H1 (cell line): ENCODE measurements around the gene CDH20. TPM values are rescaled to one million over a fixed set of nuclear protein-coding genes. Genes with fewer than 3 reads are reported as not detected.
A peak's percentile ranks its signal among the peaks of the same experiment; 100 is the strongest.

ENCODE experiments used
- CTCF ChIA-PET: fragments of 300-600 bp; sonication (Branson Sonifier 250); formaldehyde crosslinking; loops from one replicate; lab custom pipeline; 2021; ENCODE audit not compliant: partially characterized antibody; lab: Charles Lee
- POLR2A ChIA-PET: fragments of 300-600 bp; sonication (Branson Sonifier 250); formaldehyde crosslinking; loops from one replicate; lab custom pipeline; 2021; ENCODE audit warnings: inconsistent platforms; ENCODE audit not compliant: partially characterized antibody; lab: Charles Lee
- DNase-seq, 2 experiments: peaks; one replicate each; pipeline versions ENCODE4 v3.0.0 to v3.0.0-alpha.2; 2010 to 2022; ENCODE audit warnings: low spot score in 2 of 2, low read depth in 1 of 2, mixed read lengths in 1 of 2
- FAIRE-seq: peaks from 2 replicates; lab custom pipeline; 2011; peaks lifted over from hg19 to GRCh38; lab: Jason Lieb, UNC
- H2AFZ ChIP-seq: 2 replicates; pipeline ENCODE4 v1.8.1; 2012; ENCODE audit warnings: low read length, inconsistent platforms
- H2AK5ac ChIP-seq: 2 replicates; pipeline ENCODE4 v1.6.1; 2013; ENCODE audit warnings: low read depth, low read length
- H2BK120ac ChIP-seq: replicated peaks from 2 replicates; pipeline ENCODE3; 2013; ENCODE audit warnings: low read depth, low read length, inconsistent platforms
- H2BK12ac ChIP-seq: 2 replicates; pipeline ENCODE4 v1.6.1; 2013; ENCODE audit warnings: low read depth, low read length
- H2BK15ac ChIP-seq: 2 replicates; pipeline ENCODE4 v1.6.1; 2013; ENCODE audit warnings: low read length
- H2BK20ac ChIP-seq: 2 replicates; pipeline ENCODE4 v1.6.1; 2013; ENCODE audit warnings: low read length
- H2BK5ac ChIP-seq: 2 replicates; pipeline ENCODE4 v1.6.1; 2013; ENCODE audit warnings: low read depth, low read length
- H3K14ac ChIP-seq: 2 replicates; pipeline ENCODE4 v1.6.1; 2013; ENCODE audit warnings: inconsistent platforms; ENCODE audit not compliant: insufficient read length
- H3K18ac ChIP-seq: 2 replicates; pipeline ENCODE4 v1.6.1; 2013; ENCODE audit warnings: low read length; ENCODE audit errors: extremely low read depth
- H3K23ac ChIP-seq: 2 replicates; pipeline ENCODE4 v1.6.1; 2013; ENCODE audit warnings: inconsistent platforms; ENCODE audit not compliant: insufficient read length
- H3K23me2 ChIP-seq: 2 replicates; pipeline ENCODE4 v1.6.1; 2013; ENCODE audit warnings: low read depth, low read length
- H3K27ac ChIP-seq: 2 replicates; pipeline ENCODE4 v1.6.1; 2011; ENCODE audit warnings: low read depth, low read length, inconsistent platforms
- H3K27me3 ChIP-seq, 4 experiments: replicated peaks in 1 of 4; 1 replicate in 1 of 4; 2 replicates in 3 of 4; pipeline versions ENCODE4 v1.6.1 to v1.8.1; 2011 to 2013; ENCODE audit warnings: low read length in 3 of 4, mild to moderate bottlenecking in 3 of 4, inconsistent platforms in 2 of 4, mixed read lengths in 2 of 4, moderate library complexity in 1 of 4; ENCODE audit not compliant: control insufficient read depth in 3 of 4, insufficient read depth in 3 of 4; ENCODE audit errors: extremely low read depth in 1 of 4
- H3K36me3 ChIP-seq, 4 experiments: 2 replicates each; pipeline versions ENCODE4 v1.6.1 to v1.8.1; 2011 to 2013; ENCODE audit warnings: mild to moderate bottlenecking in 4 of 4, low read length in 3 of 4, moderate library complexity in 2 of 4, control low read depth in 1 of 4, inconsistent platforms in 1 of 4; ENCODE audit not compliant: insufficient read depth in 4 of 4, control insufficient read depth in 2 of 4
- H3K4ac ChIP-seq: replicated peaks from 2 replicates; pipeline ENCODE3; 2013; ENCODE audit warnings: low read length, low read depth, mixed read lengths, inconsistent platforms; ENCODE audit not compliant: insufficient read length
- H3K4me1 ChIP-seq, 4 experiments: replicated peaks in 1 of 4; 1 replicate in 1 of 4; 2 replicates in 3 of 4; pipeline versions ENCODE4 v1.6.1 to v1.8.1; 2011 to 2013; ENCODE audit warnings: low read length in 3 of 4, inconsistent platforms in 2 of 4, mixed read lengths in 1 of 4; ENCODE audit not compliant: insufficient read depth in 4 of 4, control insufficient read depth in 3 of 4
- H3K4me2 ChIP-seq, 2 experiments: 2 replicates each; pipeline versions ENCODE4 v1.6.1 to v1.8.1; 2011 to 2013; ENCODE audit warnings: low read depth in 2 of 2, low read length in 2 of 2, control low read depth in 1 of 2, inconsistent platforms in 1 of 2, mild to moderate bottlenecking in 1 of 2; ENCODE audit not compliant: insufficient read depth in 1 of 2
- H3K4me3 ChIP-seq, 4 experiments: fragments of 200-600, 300-600 bp in 1 of 4; sonication (generic), shearing (Covaris generic), sonication (Bioruptor Twin) in 1 of 4; 2 replicates each; pipeline versions ENCODE4 v1.5.1 to v1.8.1; 2011 to 2016; ENCODE audit warnings: low read length in 4 of 4, low read depth in 3 of 4, control low read depth in 2 of 4, inconsistent platforms in 2 of 4, mild to moderate bottlenecking in 2 of 4, mixed read lengths in 1 of 4, moderate library complexity in 1 of 4; ENCODE audit not compliant: insufficient read depth in 2 of 4; ENCODE audit errors: extremely low read depth in 1 of 4
- H3K56ac ChIP-seq: replicated peaks from 2 replicates; pipeline ENCODE3; 2013; ENCODE audit warnings: low read depth, mild to moderate bottlenecking, mixed read lengths, low read length, inconsistent platforms; ENCODE audit not compliant: insufficient read length
- H3K79me1 ChIP-seq: 2 replicates; pipeline ENCODE4 v1.6.1; 2013; ENCODE audit warnings: low read depth, low read length, control low read depth
- H3K79me2 ChIP-seq, 2 experiments: 2 replicates each; pipeline versions ENCODE4 v1.6.1 to v1.8.1; 2012 to 2013; ENCODE audit warnings: low read length in 2 of 2, mild to moderate bottlenecking in 2 of 2, inconsistent platforms in 1 of 2; ENCODE audit not compliant: insufficient read depth in 2 of 2, control insufficient read depth in 1 of 2
- H3K9ac ChIP-seq, 4 experiments: replicated peaks in 1 of 4; 1 replicate in 1 of 4; 2 replicates in 3 of 4; pipeline versions ENCODE4 v1.6.1 to v1.8.1; 2011 to 2013; ENCODE audit warnings: low read depth in 3 of 4, low read length in 3 of 4, control low read depth in 2 of 4, mild to moderate bottlenecking in 2 of 4, moderate library complexity in 2 of 4, inconsistent platforms in 1 of 4; ENCODE audit errors: extremely low read depth in 1 of 4
- H3K9me3 ChIP-seq, 2 experiments: 2 replicates each; pipeline versions ENCODE4 v1.6.1 to v1.8.1; 2012 to 2013; ENCODE audit warnings: mild to moderate bottlenecking in 2 of 2, moderate library complexity in 2 of 2, control low read depth in 1 of 2, inconsistent platforms in 1 of 2, low read depth in 1 of 2, low read length in 1 of 2, mixed read lengths in 1 of 2; ENCODE audit not compliant: insufficient read depth in 2 of 2
- H4K20me1 ChIP-seq, 2 experiments: replicated peaks in 1 of 2; 2 replicates each; pipeline versions ENCODE3 to v1.8.1; 2011 to 2013; ENCODE audit warnings: inconsistent platforms in 2 of 2, low read length in 2 of 2, mild to moderate bottlenecking in 1 of 2; ENCODE audit not compliant: insufficient read depth in 2 of 2, control insufficient read depth in 1 of 2
- H4K5ac ChIP-seq: 2 replicates; pipeline ENCODE4 v1.6.1; 2013; ENCODE audit warnings: low read length, low read depth, mixed read lengths, inconsistent platforms; ENCODE audit not compliant: insufficient read length
- H4K8ac ChIP-seq: 2 replicates; pipeline ENCODE4 v1.8.0; 2013; ENCODE audit warnings: mild to moderate bottlenecking, moderate library complexity, low read length, inconsistent platforms; ENCODE audit not compliant: insufficient read depth; ENCODE audit errors: extremely low read depth
- H4K91ac ChIP-seq: replicated peaks from 2 replicates; pipeline ENCODE3; 2013; ENCODE audit warnings: low read length, mixed read lengths, inconsistent platforms; ENCODE audit not compliant: insufficient read length
- BACH1 ChIP-seq: IDR thresholded peaks from 2 replicates; pipeline ENCODE4 v1.6.1; 2012; ENCODE audit warnings: low read length, improper control_type of control experiment
- BRCA1 ChIP-seq: IDR thresholded peaks from 2 replicates; pipeline ENCODE4 v1.6.1; 2012; ENCODE audit warnings: low read depth, low read length, improper control_type of control experiment
- EGR1 ChIP-seq: IDR thresholded peaks from 2 replicates; pipeline ENCODE4 v1.6.1; 2011; ENCODE audit warnings: low read depth, low read length, borderline replicate concordance
- EP300 ChIP-seq, 2 experiments: IDR thresholded peaks; 1 replicate in 1 of 2; 2 replicates in 1 of 2; pipeline ENCODE4 v1.6.1; 2011 to 2012; ENCODE audit warnings: low read depth in 2 of 2, low read length in 2 of 2, mild to moderate bottlenecking in 2 of 2, borderline replicate concordance in 1 of 2, inconsistent platforms in 1 of 2, moderate library complexity in 1 of 2
- HDAC2 ChIP-seq, 2 experiments: fragments of 300-600 bp in 1 of 2; sonication (generic) in 1 of 2; IDR thresholded peaks; 2 replicates each; pipeline ENCODE4 v1.6.1; 2011 to 2012; ENCODE audit warnings: low read depth in 2 of 2, low read length in 2 of 2, mild to moderate bottlenecking in 2 of 2, moderate library complexity in 2 of 2, borderline replicate concordance in 1 of 2, inconsistent platforms in 1 of 2
- KDM5A ChIP-seq: fragments of 200-600 bp; IDR thresholded peaks from 2 replicates; pipeline ENCODE4 v1.7.1; 2012; ENCODE audit warnings: mild to moderate bottlenecking, low read length, inconsistent platforms, mixed read lengths
- MAFK ChIP-seq: IDR thresholded peaks from 2 replicates; pipeline ENCODE4 v1.6.1; 2012; ENCODE audit warnings: low read depth, mild to moderate bottlenecking, improper control_type of control experiment, low read length
- RBBP5 ChIP-seq: IDR thresholded peaks from 2 replicates; pipeline ENCODE4 v1.7.1; 2012; ENCODE audit warnings: low read depth, mild to moderate bottlenecking, inconsistent platforms, low read length, moderate library complexity, borderline replicate concordance
- RNF2 ChIP-seq: fragments of 200-900, 300-1000 bp; sonication (generic); IDR thresholded peaks from 2 replicates; pipeline ENCODE4 v1.7.1; 2016; ENCODE audit warnings: borderline replicate concordance, low read depth, mild to moderate bottlenecking, antibody characterized with exemption, low read length; ENCODE audit not compliant: poor library complexity, severe bottlenecking; ENCODE audit errors: missing control alignments
- SIN3A ChIP-seq, 2 experiments: IDR thresholded peaks in 1 of 2; conservative IDR thresholded peaks in 1 of 2; 2 replicates each; pipeline ENCODE4 v1.6.1; 2011 to 2012; ENCODE audit warnings: low read length in 2 of 2, improper control_type of control experiment in 1 of 2, low read depth in 1 of 2, mild to moderate bottlenecking in 1 of 2
- SIRT6 ChIP-seq: IDR thresholded peaks from one replicate; pipeline ENCODE4 v1.7.1; 2012; ENCODE audit warnings: low read length, inconsistent platforms
- polyA plus RNA-seq, 7 experiments: library from polyadenylated mRNA; depleted of rRNA in 3 of 7; stranded (reverse) in 5 of 7; unstranded in 2 of 7; fragments of >200 nt in 5 of 7; fragments of 200-250 nt in 2 of 7; gene quantifications; 1 replicate in 5 of 7; 2 replicates in 1 of 7; 4 replicates in 1 of 7; pipeline versions ENCODE4 v1.2.1 to v1.2.3, GENCODE V29; 2011 to 2013; ENCODE audit warnings: missing spikeins in 2 of 7, mixed read lengths in 2 of 7
- total RNA-seq: library from RNA; stranded (reverse); fragmentation: NEBNext Ultra II Directional; extraction: Animal tissue kit (Norgen Biotek cat#: 25700); gene quantifications from 2 replicates; pipeline ENCODE4 v1.2.1, GENCODE V29; 2021

CDH20 gene
- total and polyA plus RNA-seq, 2 of the 8 experiments (the other 6 are each of a cell fraction or from before 2014, with no cell fraction given): 0.07 to 0.12 TPM

DNA sequence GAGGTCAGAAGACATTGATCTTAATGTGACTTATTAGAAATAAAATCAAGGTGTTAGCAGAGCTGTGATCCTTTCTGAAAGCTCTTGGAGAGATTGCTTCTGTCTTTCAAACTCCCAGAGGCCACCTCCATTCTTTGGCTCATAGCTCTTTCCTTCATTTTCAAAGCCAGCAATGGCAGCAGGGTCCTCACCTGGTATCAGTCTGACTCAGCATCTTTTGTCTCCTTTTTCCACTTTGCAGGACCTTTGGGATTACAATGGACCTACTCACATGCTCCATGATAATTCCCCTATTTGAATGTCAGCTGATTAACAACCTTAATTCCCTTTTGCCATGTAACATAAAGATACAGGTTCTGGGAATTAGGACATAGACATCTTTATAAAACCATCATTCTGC lies 6.8 kb upstream of the CDH20 start:
- Histone ChIP-seq H4K8ac (no peak overlapping the region), H2AK5ac (no peak overlapping the region), H4K5ac (no peak overlapping the region), H4K20me1 (no peaks in the 10 kb centered on the region), H3K4me2 (no peak overlapping the region), H3K4ac (no peak overlapping the region), H3K4me1 (no peaks in the 10 kb centered on the region), H2BK15ac (no peak overlapping the region), H2BK20ac (no peak overlapping the region), H2BK12ac (no peak overlapping the region), H2BK5ac (no peak overlapping the region), H3K9me3 (no peaks in the 10 kb centered on the region), H3K27me3 (no peaks in the 10 kb centered on the region), H3K14ac (no peak overlapping the region), H2BK120ac (no peak overlapping the region), H4K91ac (no peak overlapping the region), H3K79me1 (no peaks in the 10 kb centered on the region), H3K36me3 (no peaks in the 10 kb centered on the region), H3K4me3 (no peak overlapping the region), H3K56ac (no peak overlapping the region), H3K79me2 (no peaks in the 10 kb centered on the region), H3K23ac (no peak overlapping the region), H3K23me2 (no peaks in the 10 kb centered on the region; the same call in 1 of the 2 replicates), H3K27ac (no peak overlapping the region), H3K9ac (no peak overlapping the region), H3K18ac (no peak overlapping the region), H2AFZ (no peak overlapping the region)
- TF ChIP-seq EGR1: no peak
- no peak for TF ChIP-seq SIRT6
- no peak for TF ChIP-seq HDAC2 (IDR thresholded peaks at IDR 0.05; ENCODE audit: borderline replicate concordance in 1 of 2, low read depth in 2 of 2, low read length in 2 of 2)
- peak; percentile 64; the same call in 1 of the 2 replicates for TF ChIP-seq MAFK
- no peak for TF ChIP-seq RBBP5
- TF ChIP-seq SIN3A (conservative IDR thresholded peaks at IDR 0.05 in 1 of 2, IDR thresholded peaks at IDR 0.05 in 1 of 2; ENCODE audit: low read depth in 1 of 2, low read length in 2 of 2): no peak
- peak; percentile 74 for TF ChIP-seq BACH1
- no peak for TF ChIP-seq KDM5A
- no peak for TF ChIP-seq BRCA1
- no peak for TF ChIP-seq RNF2
- no peak for TF ChIP-seq EP300 (IDR thresholded peaks at IDR 0.05; ENCODE audit: borderline replicate concordance in 1 of 2, low read depth in 2 of 2, low read length in 2 of 2)
- CTCF ChIA-PET: interaction anchor here (13.1 kb wide), 1 partner anchor 174 kb away, joined by 266 read pairs; no protein-coding TSS in a partner anchor
- FAIRE-seq (no peak), DNase-seq (no peak)
- POLR2A ChIA-PET: no interaction called here
